ENCODE results near the gene TOX4.

TOX4 gene

GRCh38 chr14:21529515-21529914 is 52.5 kb downstream of the TOX4 start:
- TF ChIP-seq CTCF (IDR thresholded peaks at IDR 0.05), result no peak

- TF ChIP-seq CTCF (IDR thresholded peaks at IDR 0.05), result no peak
Observed at GRCh38 chr14:21533294-21533693, 56.3 kb downstream of the TOX4 start.

- no peak for TF ChIP-seq CTCF (IDR thresholded peaks at IDR 0.05)
Observed at GRCh38 chr14:21534576-21534975, 57.6 kb downstream of the TOX4 start.

GRCh38 chr14:21535545-21536417 is 58.8 kb downstream of the TOX4 start:
- TF ChIP-seq CTCF (IDR thresholded peaks at IDR 0.05), result no peak

GRCh38 chr14:21536418-21537089 is 59.6 kb downstream of the TOX4 start:
- no peak for TF ChIP-seq CTCF (IDR thresholded peaks at IDR 0.05)

GRCh38 chr14:21537090-21537424 is 60.1 kb downstream of the TOX4 start:
- no peak for TF ChIP-seq CTCF (IDR thresholded peaks at IDR 0.05)

- TF ChIP-seq CTCF (IDR thresholded peaks at IDR 0.05), result no peak
Observed at GRCh38 chr14:21539189-21539940, 62.4 kb downstream of the TOX4 start.

All from LNCAP (cell line).